HepG2 (cell line): Measurements from ENCODE around the gene SAMD8. TPM values are rescaled to one million over a fixed set of nuclear protein-coding genes. Genes with fewer than 3 reads are reported as not detected.

Source experiments
- SUZ12 ChIP-seq: fragments of 150-350 bp; IDR thresholded peaks from 2 replicates; pipeline ENCODE4 v1.6.1; 2014; ENCODE audit warnings: low read depth, low read length
- ZBTB1 ChIP-seq: sonication (generic); formaldehyde crosslinking; IDR thresholded peaks from 2 replicates; pipeline ENCODE4 v1.4.0; 2020; ENCODE audit warnings: missing genetic modification reagents, borderline replicate concordance
- ZNF318 ChIP-seq: sonication (generic); formaldehyde crosslinking; IDR thresholded peaks from 2 replicates; pipeline ENCODE4 v1.4.0; 2020; ENCODE audit warnings: mild to moderate bottlenecking, missing genetic modification reagents
- polyA plus RNA-seq, 8 experiments: library from polyadenylated mRNA; depleted of rRNA in 3 of 8; stranded (reverse) in 7 of 8; unstranded in 1 of 8; fragments of >200 nt; fragmentation: Illumina TruSeq in 4 of 8; extraction: Trizol in 4 of 8; gene quantifications; 2 replicates each; pipeline versions ENCODE4 v1.2.1 to v1.2.3, GENCODE V29; 2011 to 2016; ENCODE audit warnings: low read depth in 4 of 8, missing spikeins in 1 of 8, mixed read lengths in 1 of 8; ENCODE audit not compliant: insufficient read depth in 1 of 8
- total RNA-seq, 5 experiments: library from RNA; depleted of rRNA; stranded (reverse); fragments of >200 nt; fragmentation: Illumina TruSeq; extraction: Trizol; gene quantifications; 2 replicates each; pipeline ENCODE4 v1.2.3, GENCODE V29; 2016; ENCODE audit warnings: low read depth in 1 of 5
- TF ChIP-seq, protein P1 (sequence below): sonication (generic); formaldehyde crosslinking; IDR thresholded peaks from one replicate; pipeline ENCODE4 v1.5.1; 2020; ENCODE audit warnings: mild to moderate bottlenecking, missing genetic modification reagents; ENCODE audit errors: not compliant biosample characterization

Gene SAMD8
- total and polyA plus RNA-seq, 2 of the 13 experiments (the other 11 are each of a cell fraction or from before 2014, with no cell fraction given) = 10.4 to 13.2 TPM

- TF ChIP-seq, protein P1, sequence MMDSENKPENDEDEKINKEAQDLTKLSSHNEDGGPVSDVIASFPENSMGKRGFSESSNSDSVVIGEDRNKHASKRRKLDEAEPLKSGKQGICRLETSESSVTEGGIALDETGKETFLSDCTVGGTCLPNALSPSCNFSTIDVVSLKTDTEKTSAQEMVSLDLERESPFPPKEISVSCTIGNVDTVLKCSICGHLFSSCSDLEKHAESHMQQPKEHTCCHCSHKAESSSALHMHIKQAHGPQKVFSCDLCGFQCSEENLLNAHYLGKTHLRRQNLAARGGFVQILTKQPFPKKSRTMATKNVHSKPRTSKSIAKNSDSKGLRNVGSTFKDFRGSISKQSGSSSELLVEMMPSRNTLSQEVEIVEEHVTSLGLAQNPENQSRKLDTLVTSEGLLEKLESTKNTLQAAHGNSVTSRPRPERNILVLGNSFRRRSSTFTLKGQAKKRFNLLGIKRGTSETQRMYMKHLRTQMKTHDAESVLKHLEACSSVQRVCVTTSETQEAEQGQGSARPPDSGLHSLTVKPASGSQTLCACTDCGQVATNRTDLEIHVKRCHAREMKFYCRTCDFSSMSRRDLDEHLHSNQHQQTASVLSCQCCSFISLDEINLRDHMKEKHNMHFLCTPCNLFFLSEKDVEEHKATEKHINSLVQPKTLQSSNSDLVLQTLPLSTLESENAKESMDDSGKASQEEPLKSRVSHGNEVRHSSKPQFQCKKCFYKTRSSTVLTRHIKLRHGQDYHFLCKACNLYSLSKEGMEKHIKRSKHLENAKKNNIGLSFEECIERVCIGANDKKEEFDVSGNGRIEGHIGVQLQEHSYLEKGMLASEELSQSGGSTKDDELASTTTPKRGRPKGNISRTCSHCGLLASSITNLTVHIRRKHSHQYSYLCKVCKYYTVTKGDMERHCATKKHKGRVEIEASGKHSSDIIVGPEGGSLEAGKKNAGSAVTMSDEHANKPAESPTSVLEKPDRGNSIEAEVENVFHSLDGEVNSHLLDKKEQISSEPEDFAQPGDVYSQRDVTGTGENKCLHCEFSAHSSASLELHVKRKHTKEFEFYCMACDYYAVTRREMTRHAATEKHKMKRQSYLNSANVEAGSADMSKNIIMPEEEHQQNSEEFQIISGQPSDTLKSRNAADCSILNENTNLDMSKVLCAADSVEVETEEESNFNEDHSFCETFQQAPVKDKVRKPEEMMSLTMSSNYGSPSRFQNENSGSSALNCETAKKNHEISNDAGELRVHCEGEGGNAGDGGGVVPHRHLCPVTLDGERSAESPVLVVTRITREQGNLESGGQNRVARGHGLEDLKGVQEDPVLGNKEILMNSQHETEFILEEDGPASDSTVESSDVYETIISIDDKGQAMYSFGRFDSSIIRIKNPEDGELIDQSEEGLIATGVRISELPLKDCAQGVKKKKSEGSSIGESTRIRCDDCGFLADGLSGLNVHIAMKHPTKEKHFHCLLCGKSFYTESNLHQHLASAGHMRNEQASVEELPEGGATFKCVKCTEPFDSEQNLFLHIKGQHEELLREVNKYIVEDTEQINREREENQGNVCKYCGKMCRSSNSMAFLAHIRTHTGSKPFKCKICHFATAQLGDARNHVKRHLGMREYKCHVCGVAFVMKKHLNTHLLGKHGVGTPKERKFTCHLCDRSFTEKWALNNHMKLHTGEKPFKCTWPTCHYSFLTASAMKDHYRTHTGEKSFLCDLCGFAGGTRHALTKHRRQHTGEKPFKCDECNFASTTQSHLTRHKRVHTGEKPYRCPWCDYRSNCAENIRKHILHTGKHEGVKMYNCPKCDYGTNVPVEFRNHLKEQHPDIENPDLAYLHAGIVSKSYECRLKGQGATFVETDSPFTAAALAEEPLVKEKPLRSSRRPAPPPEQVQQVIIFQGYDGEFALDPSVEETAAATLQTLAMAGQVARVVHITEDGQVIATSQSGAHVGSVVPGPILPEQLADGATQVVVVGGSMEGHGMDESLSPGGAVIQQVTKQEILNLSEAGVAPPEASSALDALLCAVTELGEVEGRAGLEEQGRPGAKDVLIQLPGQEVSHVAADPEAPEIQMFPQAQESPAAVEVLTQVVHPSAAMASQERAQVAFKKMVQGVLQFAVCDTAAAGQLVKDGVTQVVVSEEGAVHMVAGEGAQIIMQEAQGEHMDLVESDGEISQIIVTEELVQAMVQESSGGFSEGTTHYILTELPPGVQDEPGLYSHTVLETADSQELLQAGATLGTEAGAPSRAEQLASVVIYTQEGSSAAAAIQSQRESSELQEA (CRISPR knock-in tag) = no peak
- TF ChIP-seq ZBTB1 (no peak), SUZ12 (no peak), ZNF318 (no peak)
Measured at GRCh38 chr10:75195035-75195763, 83.7 kb downstream of the SAMD8 start (continued).
